ENCODE results near the gene ELK4.

ELK4 gene

DNA sequence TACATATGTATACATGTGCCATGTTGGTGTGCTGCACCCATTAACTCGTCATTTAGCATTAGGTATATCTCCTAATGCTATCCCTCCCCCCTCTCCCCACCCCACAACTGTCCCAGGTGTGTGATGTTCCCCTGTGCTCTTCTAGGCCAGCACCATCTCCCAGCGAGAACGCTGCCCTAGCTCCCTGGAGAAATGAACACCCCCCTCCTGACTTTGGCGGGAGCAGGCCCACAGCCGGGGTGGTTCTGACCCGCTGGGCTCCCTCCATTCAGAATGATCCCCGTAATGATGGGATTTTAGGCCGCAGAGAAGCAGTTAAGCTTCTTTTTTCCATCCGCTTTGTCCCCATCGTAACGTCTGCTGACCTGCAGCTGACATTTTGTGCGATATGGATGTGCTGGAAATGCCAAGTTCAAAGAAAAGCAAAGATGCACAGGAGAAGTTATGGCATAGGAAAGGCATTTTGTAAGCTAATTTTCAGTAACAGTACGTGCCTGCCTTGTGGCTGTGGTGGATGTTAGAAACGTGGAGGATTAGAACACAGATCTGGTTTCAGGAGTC, 39.3 kb downstream of the ELK4 start:
- Histone ChIP-seq H3K4me1 (ENCODE audit: control insufficient read depth, insufficient read depth, low read length) (peaks cover 2% of the 10 kb centered on the region), H3K9me3 (ENCODE audit: control insufficient read depth, low read length) (no peaks in the 10 kb centered on the region), H3K4me3 (ENCODE audit: low read length) (no peak overlapping the region), H3K9ac (ENCODE audit: low read length) (no peak overlapping the region), H3K36me3 (ENCODE audit: control insufficient read depth, insufficient read depth, low read length, severe bottlenecking) (no peaks in the 10 kb centered on the region), H3K27me3 (replicated peaks; ENCODE audit: control insufficient read depth, insufficient read depth, low read length) (no peaks in the 10 kb centered on the region)
- no peak for DNase-seq (ENCODE audit: low read depth)

GRCh38 chr1:205591522-205592351, 40.1 kb downstream of the ELK4 start:
- peak; percentile 93 for DNase-seq (ENCODE audit: low read depth)
- no peaks in the 10 kb centered on the region for H3K27me3 ChIP-seq (replicated peaks; ENCODE audit: control insufficient read depth, insufficient read depth, low read length)
- peaks cover 2% of the 10 kb centered on the region for H3K4me1 ChIP-seq (ENCODE audit: control insufficient read depth, insufficient read depth, low read length)
- H3K9me3 ChIP-seq (ENCODE audit: control insufficient read depth, low read length): no peaks in the 10 kb centered on the region
- H3K9ac ChIP-seq (ENCODE audit: low read length): peak overlapping the region; percentile 61
- peak overlapping the region; percentile 65 for H3K4me3 ChIP-seq (ENCODE audit: low read length)
- H3K36me3 ChIP-seq (ENCODE audit: control insufficient read depth, insufficient read depth, low read length, severe bottlenecking): no peaks in the 10 kb centered on the region

DNA sequence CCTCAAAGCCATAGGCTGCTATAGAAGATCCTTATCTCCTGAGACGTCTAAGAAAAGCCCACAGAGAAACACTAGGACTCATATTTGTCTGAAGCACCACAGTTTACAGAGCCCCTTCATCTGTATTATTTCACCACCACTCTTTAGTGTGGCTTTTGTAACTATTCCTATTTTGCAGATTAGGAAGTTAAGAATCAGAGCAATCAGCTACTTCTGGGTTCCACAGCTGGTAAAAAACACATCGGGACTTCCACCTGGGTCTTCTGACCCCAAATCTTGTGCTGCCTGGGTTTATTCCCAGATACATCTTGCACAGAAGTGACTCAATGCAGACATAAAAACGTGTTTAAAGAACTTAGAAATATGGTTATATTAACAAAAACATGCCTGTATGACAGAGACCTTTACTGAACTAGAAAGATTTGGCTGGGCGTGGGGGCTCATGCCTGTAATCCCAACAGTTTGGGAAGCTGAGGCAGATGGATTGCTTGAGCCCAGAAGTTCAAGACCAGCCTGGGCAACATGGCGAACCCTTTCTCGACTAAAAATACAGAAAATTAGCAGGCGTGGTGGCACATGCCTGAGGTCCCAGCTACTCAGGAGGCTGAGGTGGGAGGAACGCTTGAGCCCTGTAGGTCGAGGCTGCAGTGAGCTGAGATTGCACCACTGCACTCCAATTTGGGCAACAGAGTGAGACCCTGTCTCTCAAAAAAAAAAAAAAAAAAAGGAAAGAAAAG, 40.9 kb downstream of the ELK4 start:
- no peak for DNase-seq (ENCODE audit: low read depth)
- Histone ChIP-seq H3K27me3 (replicated peaks; ENCODE audit: control insufficient read depth, insufficient read depth, low read length) (peaks cover 3% of the 10 kb centered on the region), H3K36me3 (ENCODE audit: control insufficient read depth, insufficient read depth, low read length, severe bottlenecking) (no peaks in the 10 kb centered on the region), H3K4me3 (ENCODE audit: low read length) (no peak overlapping the region), H3K9ac (ENCODE audit: low read length) (no peak overlapping the region), H3K4me1 (ENCODE audit: control insufficient read depth, insufficient read depth, low read length) (peaks cover 2% of the 10 kb centered on the region), H3K9me3 (ENCODE audit: control insufficient read depth, low read length) (no peaks in the 10 kb centered on the region)

DNA sequence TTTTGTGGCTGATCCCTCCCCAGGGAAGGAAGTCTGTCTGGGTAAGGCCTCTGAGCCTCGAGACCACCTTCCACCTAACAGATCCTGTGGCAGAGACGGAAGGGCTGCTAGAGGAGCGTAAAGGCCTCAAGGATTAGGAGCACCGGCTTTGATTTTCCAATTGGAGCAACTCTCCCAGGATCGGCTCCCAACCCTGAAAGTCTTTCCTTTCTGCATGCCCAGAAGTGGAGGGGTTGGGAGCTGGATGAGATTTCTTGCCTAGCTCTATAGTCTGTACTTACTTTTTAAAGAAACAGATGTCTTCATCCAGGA, 41.4 kb downstream of the ELK4 start:
- H3K4me3 ChIP-seq (ENCODE audit: low read length): no peak overlapping the region
- H3K27me3 ChIP-seq (replicated peaks; ENCODE audit: control insufficient read depth, insufficient read depth, low read length): peaks cover 6% of the 10 kb centered on the region
- peaks cover 2% of the 10 kb centered on the region for H3K4me1 ChIP-seq (ENCODE audit: control insufficient read depth, insufficient read depth, low read length)
- DNase-seq (ENCODE audit: low read depth): no peak
- no peaks in the 10 kb centered on the region for H3K36me3 ChIP-seq (ENCODE audit: control insufficient read depth, insufficient read depth, low read length, severe bottlenecking)
- no peaks in the 10 kb centered on the region for H3K9me3 ChIP-seq (ENCODE audit: control insufficient read depth, low read length)
- no peak overlapping the region for H3K9ac ChIP-seq (ENCODE audit: low read length)

DNA sequence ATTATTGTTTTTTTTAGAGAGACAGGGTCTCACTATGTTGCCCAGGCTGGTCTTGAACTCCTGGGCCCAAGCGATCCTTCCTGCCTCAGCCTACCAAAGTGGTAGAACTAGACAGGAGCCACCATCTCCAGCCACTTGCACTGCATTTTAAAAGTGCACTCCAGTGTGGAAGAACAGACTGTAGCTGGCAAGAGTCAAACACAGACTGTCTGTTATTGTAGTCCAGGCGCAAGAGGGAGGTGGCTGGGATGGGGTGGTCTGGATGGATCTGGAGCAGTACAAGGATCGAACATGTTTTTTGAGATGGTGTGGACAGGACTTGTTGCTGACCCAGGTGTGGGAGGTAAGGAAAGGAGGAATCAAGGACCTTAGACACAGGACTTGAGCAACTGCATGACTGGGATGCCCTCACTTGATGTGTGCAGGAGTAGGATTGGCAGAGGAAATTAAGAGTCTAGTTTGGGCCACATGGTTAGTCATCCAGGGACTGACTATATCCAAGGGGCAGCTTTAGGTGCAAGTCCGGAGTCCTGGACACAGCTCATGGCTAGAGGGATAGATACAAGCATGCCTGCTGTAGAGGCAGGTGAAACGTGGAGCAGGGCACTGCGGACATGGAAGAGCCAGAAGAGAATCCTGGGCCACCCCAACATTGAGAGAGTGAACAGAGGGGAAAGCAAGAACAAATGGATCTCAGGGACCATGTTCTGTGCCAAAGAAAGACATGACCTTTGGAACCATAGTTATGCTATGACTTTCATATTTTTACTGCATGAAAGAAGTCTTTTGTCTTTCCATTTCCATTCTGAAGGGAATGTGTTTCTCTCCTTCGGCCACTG, 42.0 kb downstream of the ELK4 start:
- Histone ChIP-seq H3K4me3 (ENCODE audit: low read length) (no peak overlapping the region), H3K9ac (ENCODE audit: low read length) (no peak overlapping the region), H3K4me1 (ENCODE audit: control insufficient read depth, insufficient read depth, low read length) (peaks cover 2% of the 10 kb centered on the region), H3K27me3 (replicated peaks; ENCODE audit: control insufficient read depth, insufficient read depth, low read length) (peaks cover 6% of the 10 kb centered on the region), H3K36me3 (ENCODE audit: control insufficient read depth, insufficient read depth, low read length, severe bottlenecking) (no peaks in the 10 kb centered on the region), H3K9me3 (ENCODE audit: control insufficient read depth, low read length) (no peaks in the 10 kb centered on the region)
- no peak for DNase-seq (ENCODE audit: low read depth)

- Histone ChIP-seq H3K9ac (ENCODE audit: low read length) (no peak overlapping the region), H3K27me3 (replicated peaks; ENCODE audit: control insufficient read depth, insufficient read depth, low read length) (peaks cover 6% of the 10 kb centered on the region), H3K9me3 (ENCODE audit: control insufficient read depth, low read length) (no peaks in the 10 kb centered on the region), H3K4me1 (ENCODE audit: control insufficient read depth, insufficient read depth, low read length) (peaks cover 2% of the 10 kb centered on the region), H3K4me3 (ENCODE audit: low read length) (no peak overlapping the region), H3K36me3 (ENCODE audit: control insufficient read depth, insufficient read depth, low read length, severe bottlenecking) (no peaks in the 10 kb centered on the region)
- no peak for DNase-seq (ENCODE audit: low read depth)
Observed at GRCh38 chr1:205589046-205589445, 42.8 kb downstream of the ELK4 start.

GRCh38 chr1:205588636-205589035, 43.2 kb downstream of the ELK4 start:
- peaks cover 8% of the 10 kb centered on the region for H3K27me3 ChIP-seq (replicated peaks; ENCODE audit: control insufficient read depth, insufficient read depth, low read length)
- no peaks in the 10 kb centered on the region for H3K9me3 ChIP-seq (ENCODE audit: control insufficient read depth, low read length)
- peaks cover 2% of the 10 kb centered on the region for H3K4me1 ChIP-seq (ENCODE audit: control insufficient read depth, insufficient read depth, low read length)
- no peak overlapping the region for H3K9ac ChIP-seq (ENCODE audit: low read length)
- H3K4me3 ChIP-seq (ENCODE audit: low read length): no peak overlapping the region
- no peaks in the 10 kb centered on the region for H3K36me3 ChIP-seq (ENCODE audit: control insufficient read depth, insufficient read depth, low read length, severe bottlenecking)
- peak; percentile 16 for DNase-seq (ENCODE audit: low read depth)

- Histone ChIP-seq H3K36me3 (ENCODE audit: control insufficient read depth, insufficient read depth, low read length, severe bottlenecking) (no peaks in the 10 kb centered on the region), H3K27me3 (replicated peaks; ENCODE audit: control insufficient read depth, insufficient read depth, low read length) (peaks cover 19% of the 10 kb centered on the region), H3K9ac (ENCODE audit: low read length) (no peak overlapping the region), H3K9me3 (ENCODE audit: control insufficient read depth, low read length) (no peaks in the 10 kb centered on the region), H3K4me3 (ENCODE audit: low read length) (no peak overlapping the region), H3K4me1 (ENCODE audit: control insufficient read depth, insufficient read depth, low read length) (peaks cover 2% of the 10 kb centered on the region)
- no peak for DNase-seq (ENCODE audit: low read depth)
Observed at GRCh38 chr1:205587581-205587980, 44.2 kb downstream of the ELK4 start.

GRCh38 chr1:205585835-205586785, 45.7 kb downstream of the ELK4 start:
- H3K27me3 ChIP-seq (replicated peaks; ENCODE audit: control insufficient read depth, insufficient read depth, low read length): peaks cover 33% of the 10 kb centered on the region
- no peak overlapping the region for H3K4me3 ChIP-seq (ENCODE audit: low read length)
- H3K9me3 ChIP-seq (ENCODE audit: control insufficient read depth, low read length): no peaks in the 10 kb centered on the region
- peaks cover 2% of the 10 kb centered on the region for H3K4me1 ChIP-seq (ENCODE audit: control insufficient read depth, insufficient read depth, low read length)
- no peak overlapping the region for H3K9ac ChIP-seq (ENCODE audit: low read length)
- no peaks in the 10 kb centered on the region for H3K36me3 ChIP-seq (ENCODE audit: control insufficient read depth, insufficient read depth, low read length, severe bottlenecking)
- DNase-seq (ENCODE audit: low read depth): no peak

DNA sequence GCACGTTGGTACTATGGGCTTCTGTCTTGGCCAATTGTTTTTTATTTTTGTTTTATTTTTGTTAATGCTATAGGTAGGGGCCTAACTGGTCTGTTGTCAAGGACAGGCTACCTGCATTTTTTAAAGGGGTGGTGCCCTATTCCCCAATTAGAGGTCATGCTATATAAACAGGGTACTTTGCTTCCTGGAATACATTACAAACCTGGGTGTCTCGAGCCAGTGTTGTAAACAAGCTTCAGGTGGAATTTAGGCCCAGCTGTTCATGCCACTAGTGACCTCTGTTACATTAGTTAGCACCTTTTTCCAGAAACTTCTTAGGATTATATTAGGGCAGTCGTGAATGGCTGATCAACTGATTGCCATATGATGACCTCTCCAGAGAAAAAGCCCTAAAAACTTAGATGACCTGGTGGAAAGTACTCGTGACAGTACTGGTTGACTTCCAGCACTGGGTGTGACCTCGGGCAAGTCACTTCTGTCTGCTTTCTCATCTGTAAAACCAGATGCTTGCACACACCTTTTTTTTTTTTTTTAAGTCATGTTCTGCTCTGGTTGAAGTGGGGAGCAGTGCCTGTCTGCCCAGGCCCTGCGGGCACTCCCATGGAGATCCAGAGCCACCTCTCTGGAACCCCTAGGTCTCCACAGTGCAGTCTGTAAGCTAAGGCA, 46.5 kb downstream of the ELK4 start:
- Histone ChIP-seq H3K4me3 (ENCODE audit: low read length) (no peak overlapping the region), H3K9me3 (ENCODE audit: control insufficient read depth, low read length) (no peaks in the 10 kb centered on the region), H3K36me3 (ENCODE audit: control insufficient read depth, insufficient read depth, low read length, severe bottlenecking) (no peaks in the 10 kb centered on the region), H3K9ac (ENCODE audit: low read length) (no peak overlapping the region), H3K4me1 (ENCODE audit: control insufficient read depth, insufficient read depth, low read length) (peaks cover 2% of the 10 kb centered on the region), H3K27me3 (replicated peaks; ENCODE audit: control insufficient read depth, insufficient read depth, low read length) (peaks cover 39% of the 10 kb centered on the region)
- no peak for DNase-seq (ENCODE audit: low read depth)

Data from adipocyte (in vitro differentiated cells).